Activated T-cell treated with anti-CD3 and anti-CD28 coated beads, Interleukin-2, amount 50 U/mL, for 4 hours (primary cell): Measurements from ENCODE around the gene PLPPR5. TPM values are rescaled to one million over a fixed set of nuclear protein-coding genes. Genes with fewer than 3 reads are reported as not detected.

Source experiments
- ATAC-seq, 2 donors: fragments of 200-7000 bp; cut with Tn5 transposase; one replicate each; pipeline ENCODE4 v1.10.0; 2021
- DNase-seq: peaks from one replicate; pipeline ENCODE4 v3.0.0-alpha.2; 2020
- H3K27me3 Mint-ChIP-seq: one replicate; pipeline ENCODE4 v1.8.0; 2021; ENCODE audit warnings: low read depth, mixed read lengths
- H3K36me3 Mint-ChIP-seq: one replicate; pipeline ENCODE4 v1.8.0; 2022; ENCODE audit warnings: mixed read lengths; ENCODE audit not compliant: insufficient read depth
- H3K4me1 Mint-ChIP-seq: one replicate; pipeline ENCODE4 v1.8.0; 2021; ENCODE audit warnings: low read depth, mixed read lengths
- H3K4me3 Mint-ChIP-seq: one replicate; pipeline ENCODE4 v1.8.0; 2021; ENCODE audit warnings: mild to moderate bottlenecking, moderate library complexity, mixed read lengths
- H3K9me3 Mint-ChIP-seq: one replicate; pipeline ENCODE4 v1.8.0; 2021; ENCODE audit warnings: mixed read lengths
- total RNA-seq, 3 donors: library from RNA; stranded (reverse); gene quantifications; one replicate each; pipeline ENCODE4 v1.2.1, GENCODE V29; 2021

Gene PLPPR5
- total RNA-seq, 3 donors from 2014 or later, result not detected

DNA sequence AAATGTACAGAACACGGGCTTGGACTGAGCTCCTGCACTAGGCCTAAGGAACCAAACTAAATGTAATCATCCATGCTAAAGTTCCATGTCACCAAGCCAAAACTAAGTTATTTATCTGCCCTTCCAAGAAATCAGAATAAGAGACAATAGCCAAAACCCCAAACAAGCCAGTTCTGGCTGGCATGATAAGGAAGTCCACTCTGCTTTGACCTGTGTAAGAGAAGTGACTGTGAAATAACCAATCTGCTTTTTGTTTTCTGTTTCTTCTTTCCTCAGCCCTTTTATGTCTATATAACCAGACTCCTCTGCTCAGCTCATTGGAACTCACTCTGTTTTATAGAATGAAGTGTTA lies 15.1 kb downstream of the PLPPR5 start:
- Mint-ChIP-seq H3K4me1 (peaks cover 6% of the 10 kb centered on the region), H3K27me3 (no peaks in the 10 kb centered on the region), H3K9me3 (no peaks in the 10 kb centered on the region), H3K36me3 (no peaks in the 10 kb centered on the region), H3K4me3 (no peak overlapping the region)
- DNase-seq (no peak), ATAC-seq (no peak)

GRCh38 chr1:98988904-98989555 lies 15.6 kb downstream of the PLPPR5 start:
- Mint-ChIP-seq H3K36me3 (no peaks in the 10 kb centered on the region), H3K27me3 (no peaks in the 10 kb centered on the region), H3K4me3 (no peak overlapping the region), H3K9me3 (no peaks in the 10 kb centered on the region), H3K4me1 (peaks cover 6% of the 10 kb centered on the region)
- DNase-seq (no peak), ATAC-seq (no peak)

- ATAC-seq (no peak), DNase-seq (no peak)
- Mint-ChIP-seq H3K9me3 (no peaks in the 10 kb centered on the region), H3K36me3 (no peaks in the 10 kb centered on the region), H3K4me3 (no peak overlapping the region), H3K4me1 (no peaks in the 10 kb centered on the region), H3K27me3 (no peaks in the 10 kb centered on the region)
Measured at GRCh38 chr1:98985687-98986086, 19.0 kb downstream of the PLPPR5 start.

DNA sequence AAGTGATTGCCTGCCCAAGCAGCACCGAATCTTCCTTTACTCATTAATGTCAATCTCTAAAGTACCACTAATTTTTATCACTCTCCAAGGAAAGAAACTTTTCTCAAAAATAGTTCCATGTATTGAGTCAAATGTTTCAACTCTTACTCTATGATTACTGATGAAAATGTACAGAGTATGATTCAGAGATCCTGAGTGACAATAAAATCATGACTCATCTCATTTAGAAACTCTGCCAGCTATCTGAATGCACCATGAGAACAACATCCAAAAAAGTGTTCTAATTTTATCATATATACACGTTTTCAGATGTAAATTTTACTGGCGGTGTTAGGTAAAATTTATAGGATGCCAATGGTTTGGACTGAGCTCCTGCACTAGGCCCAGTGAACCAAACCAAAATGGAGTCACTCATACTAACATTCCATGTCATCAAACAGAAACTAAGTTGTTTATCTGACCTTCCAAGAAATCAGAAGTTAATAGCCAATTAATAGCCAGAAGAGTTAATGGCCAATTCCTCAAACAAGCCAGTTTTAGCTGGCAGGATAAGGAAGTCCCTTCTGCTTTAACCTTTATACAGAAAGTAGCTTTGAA lies 22.6 kb downstream of the PLPPR5 start:
- ATAC-seq (peak in 1 of 2 donors; percentile 38), DNase-seq (no peak)
- Mint-ChIP-seq H3K4me1 (no peaks in the 10 kb centered on the region), H3K36me3 (no peaks in the 10 kb centered on the region), H3K4me3 (no peak overlapping the region), H3K9me3 (no peaks in the 10 kb centered on the region), H3K27me3 (no peaks in the 10 kb centered on the region)

GRCh38 chr1:98979463-98979862 lies 25.2 kb downstream of the PLPPR5 start:
- H3K4me3 Mint-ChIP-seq, result no peak overlapping the region
- H3K4me1 Mint-ChIP-seq, result no peaks in the 10 kb centered on the region
- no peak for ATAC-seq
- no peaks in the 10 kb centered on the region for H3K27me3 Mint-ChIP-seq
- DNase-seq, result no peak
- no peaks in the 10 kb centered on the region for H3K36me3 Mint-ChIP-seq
- H3K9me3 Mint-ChIP-seq, result no peaks in the 10 kb centered on the region

GRCh38 chr1:98975810-98976209 lies 28.9 kb downstream of the PLPPR5 start:
- H3K9me3 Mint-ChIP-seq, result no peaks in the 10 kb centered on the region
- H3K4me3 Mint-ChIP-seq, result no peak overlapping the region
- no peak for DNase-seq
- no peaks in the 10 kb centered on the region for H3K27me3 Mint-ChIP-seq
- no peaks in the 10 kb centered on the region for H3K4me1 Mint-ChIP-seq
- no peaks in the 10 kb centered on the region for H3K36me3 Mint-ChIP-seq
- no peak for ATAC-seq

DNA sequence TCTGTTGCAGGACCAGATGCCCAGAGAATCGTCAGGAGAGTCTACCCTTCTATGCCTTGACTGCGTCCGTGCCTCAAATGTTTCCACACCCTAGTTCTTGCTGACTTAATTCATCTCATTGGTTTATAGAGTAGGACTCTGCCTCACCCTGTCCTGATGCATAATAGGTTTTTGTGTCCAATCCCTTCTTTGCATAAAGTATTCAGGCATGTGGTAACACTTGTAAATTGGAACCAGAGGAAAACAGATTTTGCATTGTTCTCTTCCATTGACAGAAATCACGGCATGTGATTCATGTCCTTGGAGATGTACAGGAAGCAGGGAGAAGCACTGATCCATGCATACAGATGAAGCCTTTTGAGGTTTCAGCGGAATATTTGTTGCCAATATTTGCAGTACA lies 29.5 kb downstream of the PLPPR5 start:
- no peak overlapping the region for H3K4me3 Mint-ChIP-seq
- H3K9me3 Mint-ChIP-seq, result no peaks in the 10 kb centered on the region
- H3K4me1 Mint-ChIP-seq, result no peaks in the 10 kb centered on the region
- no peak for DNase-seq
- H3K36me3 Mint-ChIP-seq, result no peaks in the 10 kb centered on the region
- ATAC-seq, result no peak
- no peaks in the 10 kb centered on the region for H3K27me3 Mint-ChIP-seq

- Mint-ChIP-seq H3K4me1 (peaks cover 2% of the 10 kb centered on the region), H3K27me3 (peaks cover 4% of the 10 kb centered on the region), H3K9me3 (no peaks in the 10 kb centered on the region), H3K36me3 (no peaks in the 10 kb centered on the region), H3K4me3 (no peak overlapping the region)
- DNase-seq (no peak), ATAC-seq (no peak)
Measured at GRCh38 chr1:98969798-98970490, 34.7 kb downstream of the PLPPR5 start.

GRCh38 chr1:98967122-98967521 lies 37.5 kb downstream of the PLPPR5 start:
- peaks cover 2% of the 10 kb centered on the region for H3K4me1 Mint-ChIP-seq
- DNase-seq (no peak), ATAC-seq (no peak)
- no peak overlapping the region for H3K4me3 Mint-ChIP-seq
- no peaks in the 10 kb centered on the region for H3K36me3 Mint-ChIP-seq
- peaks cover 6% of the 10 kb centered on the region for H3K27me3 Mint-ChIP-seq
- no peaks in the 10 kb centered on the region for H3K9me3 Mint-ChIP-seq

- peak in 1 of 2 donors; percentile 38 for ATAC-seq
Measured at GRCh38 chr1:98965394-98965793, 39.3 kb downstream of the PLPPR5 start.

GRCh38 chr1:98964198-98964597 lies 40.5 kb downstream of the PLPPR5 start:
- H3K36me3 Mint-ChIP-seq, result no peaks in the 10 kb centered on the region
- no peaks in the 10 kb centered on the region for H3K9me3 Mint-ChIP-seq
- no peak overlapping the region for H3K4me3 Mint-ChIP-seq
- H3K4me1 Mint-ChIP-seq, result peaks cover 2% of the 10 kb centered on the region
- peaks cover 6% of the 10 kb centered on the region for H3K27me3 Mint-ChIP-seq
- ATAC-seq, result no peak
- DNase-seq, result no peak

More at GRCh38 chr1:98965394-98965793, 39.3 kb downstream of the PLPPR5 start:
- Mint-ChIP-seq H3K4me3 (no peak overlapping the region), H3K36me3 (no peaks in the 10 kb centered on the region), H3K9me3 (no peaks in the 10 kb centered on the region), H3K4me1 (peaks cover 2% of the 10 kb centered on the region), H3K27me3 (peaks cover 6% of the 10 kb centered on the region)
- DNase-seq, result no peak

DNA sequence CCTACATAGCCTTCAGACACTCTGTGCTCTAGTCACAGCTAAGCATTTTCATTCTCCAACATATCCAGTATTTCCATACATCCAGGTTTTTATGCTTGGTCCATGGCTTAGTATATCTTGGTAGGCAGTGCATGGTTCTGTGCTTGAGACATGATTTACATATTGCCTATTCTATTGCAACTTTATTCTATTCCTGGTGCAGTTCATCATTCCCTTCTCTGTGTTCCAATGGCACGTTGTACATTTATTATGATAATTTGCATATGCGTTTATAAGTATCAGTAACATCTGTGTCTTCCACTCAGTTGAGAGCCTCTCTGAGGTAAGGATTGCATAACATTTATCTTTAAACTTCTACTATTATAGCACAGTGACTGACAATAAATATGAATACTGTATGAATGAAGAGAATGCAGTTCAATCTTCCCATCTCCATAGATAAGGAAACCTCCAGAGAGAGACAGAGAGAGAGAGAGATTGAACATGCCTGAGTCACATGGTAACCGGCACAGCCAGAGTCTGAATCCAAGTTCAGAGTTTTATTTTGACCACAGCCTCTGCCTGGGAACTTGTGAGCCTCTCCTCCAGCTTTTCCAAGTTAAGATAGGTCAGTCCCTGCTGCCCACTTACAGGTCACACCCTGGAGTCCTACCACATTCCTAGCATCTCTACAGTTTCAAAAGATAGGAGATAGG lies 41.5 kb downstream of the PLPPR5 start:
- H3K4me3 Mint-ChIP-seq, result no peak overlapping the region
- DNase-seq (no peak), ATAC-seq (no peak)
- H3K36me3 Mint-ChIP-seq, result no peaks in the 10 kb centered on the region
- peaks cover 2% of the 10 kb centered on the region for H3K4me1 Mint-ChIP-seq
- H3K9me3 Mint-ChIP-seq, result no peaks in the 10 kb centered on the region
- H3K27me3 Mint-ChIP-seq, result peaks cover 6% of the 10 kb centered on the region

DNA sequence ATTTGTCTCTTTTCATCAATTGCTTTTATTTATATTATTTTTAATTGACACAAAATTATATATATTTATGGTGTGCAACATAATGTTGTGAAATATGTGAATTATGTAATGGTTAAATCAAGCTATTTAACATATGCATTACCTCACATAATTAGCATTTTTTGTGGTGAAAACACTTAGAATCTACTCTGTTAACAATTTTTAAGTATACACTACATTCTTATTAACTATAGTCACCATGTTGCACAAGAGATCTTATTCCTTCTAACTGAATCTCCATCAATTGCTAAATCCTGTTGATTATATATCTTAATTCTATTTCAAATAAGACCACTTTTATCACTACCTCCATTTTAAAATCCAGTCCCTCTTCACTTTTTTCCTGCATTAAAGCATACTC lies 42.5 kb downstream of the PLPPR5 start:
- no peaks in the 10 kb centered on the region for H3K9me3 Mint-ChIP-seq
- DNase-seq, result no peak

GRCh38 chr1:98949621-98950020 lies 55.0 kb downstream of the PLPPR5 start:
- no peaks in the 10 kb centered on the region for H3K36me3 Mint-ChIP-seq
- H3K9me3 Mint-ChIP-seq, result no peaks in the 10 kb centered on the region
- no peak for DNase-seq
- ATAC-seq, result no peak
- no peaks in the 10 kb centered on the region for H3K4me1 Mint-ChIP-seq
- no peak overlapping the region for H3K4me3 Mint-ChIP-seq
- H3K27me3 Mint-ChIP-seq, result no peaks in the 10 kb centered on the region

More for the DNA sequence above, 42.5 kb downstream of the PLPPR5 start:
- Mint-ChIP-seq H3K36me3 (no peaks in the 10 kb centered on the region), H3K4me3 (no peak overlapping the region), H3K27me3 (peaks cover 6% of the 10 kb centered on the region), H3K4me1 (peaks cover 4% of the 10 kb centered on the region)
- no peak for ATAC-seq
